HL-60 (cell line): ENCODE data around the gene LPAR2.

Experiments
- DNase-seq, 2 experiments: peaks; one replicate each; pipeline ENCODE4 v3.0.0-alpha.2; 2010 to 2020; ENCODE audit warnings: low read depth in 1 of 2, low spot score in 1 of 2
- H3K27ac ChIP-seq: fragments of 250-450 bp; sonication (Bioruptor Pico); replicated peaks from 2 replicates; pipeline ENCODE4 v1.5.1; 2020; ENCODE audit warnings: mild to moderate bottlenecking, moderate library complexity
- H3K27me3 ChIP-seq: fragments of 250-450 bp; sonication (Bioruptor Pico); 2 replicates; pipeline ENCODE4 v1.5.1; 2021; ENCODE audit warnings: mild to moderate bottlenecking, moderate library complexity; ENCODE audit not compliant: insufficient read depth, poor library complexity, severe bottlenecking
- H3K4me3 ChIP-seq: replicated peaks from 2 replicates; pipeline ENCODE4 v1.5.1; 2011; ENCODE audit warnings: mild to moderate bottlenecking, control low read depth, low read length; ENCODE audit not compliant: insufficient read depth
- GABPA ChIP-seq: IDR thresholded peaks from 2 replicates; pipeline ENCODE4 v1.6.1; 2012; ENCODE audit warnings: low read depth
- POLR2AphosphoS5 ChIP-seq: IDR thresholded peaks from 2 replicates; pipeline ENCODE4 v1.6.1; 2012; ENCODE audit warnings: low read depth
- SPI1 ChIP-seq: IDR thresholded peaks from 2 replicates; pipeline ENCODE4 v1.6.1; 2012; ENCODE audit warnings: low read depth, mild to moderate bottlenecking, borderline replicate concordance
- TF ChIP-seq, protein P1 (sequence below): IDR thresholded peaks from 2 replicates; pipeline ENCODE4 v1.6.1; 2012; ENCODE audit warnings: low read depth; ENCODE audit not compliant: insufficient replicate concordance
- TF ChIP-seq, protein P2 (sequence below): IDR thresholded peaks from one replicate; pipeline ENCODE4 v1.5.1; 2011; ENCODE audit warnings: low read length, control low read depth, inconsistent platforms; ENCODE audit not compliant: insufficient read depth

The LPAR2 gene

DNA sequence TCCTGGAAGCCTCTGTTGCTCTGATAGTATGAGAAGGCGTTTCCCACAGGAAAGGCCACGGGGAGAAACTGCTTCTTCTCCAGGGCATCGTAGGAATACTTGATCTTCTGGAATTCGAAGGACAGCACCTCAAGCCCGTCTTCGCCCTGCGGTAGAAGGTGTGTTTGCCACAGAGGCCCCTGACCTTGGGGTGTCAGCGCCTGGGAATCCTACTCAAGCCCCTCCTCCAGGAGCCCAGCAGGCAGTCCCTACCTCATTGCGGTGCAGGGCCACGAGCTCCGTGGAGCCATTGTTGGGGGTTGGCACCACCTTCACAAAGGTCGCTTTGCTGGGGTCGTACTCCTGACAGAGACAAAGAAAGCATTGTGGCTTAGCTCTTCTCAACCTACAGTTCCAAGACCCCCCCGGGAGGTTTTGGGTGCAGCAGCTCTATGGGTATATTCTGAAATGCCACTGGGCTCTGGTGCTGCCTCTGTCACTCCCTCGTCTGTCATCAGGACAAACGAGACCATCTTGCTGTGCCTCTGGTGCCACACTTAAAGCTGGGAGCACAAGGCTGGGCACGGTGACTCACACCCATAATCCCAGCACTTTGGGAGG lies 31.7 kb upstream of the LPAR2 start:
- Histone ChIP-seq H3K4me3 (no peak overlapping the region), H3K27ac (no peak overlapping the region), H3K27me3 (no peaks in the 10 kb centered on the region)
- no peak for DNase-seq
- TF ChIP-seq, protein P1, sequence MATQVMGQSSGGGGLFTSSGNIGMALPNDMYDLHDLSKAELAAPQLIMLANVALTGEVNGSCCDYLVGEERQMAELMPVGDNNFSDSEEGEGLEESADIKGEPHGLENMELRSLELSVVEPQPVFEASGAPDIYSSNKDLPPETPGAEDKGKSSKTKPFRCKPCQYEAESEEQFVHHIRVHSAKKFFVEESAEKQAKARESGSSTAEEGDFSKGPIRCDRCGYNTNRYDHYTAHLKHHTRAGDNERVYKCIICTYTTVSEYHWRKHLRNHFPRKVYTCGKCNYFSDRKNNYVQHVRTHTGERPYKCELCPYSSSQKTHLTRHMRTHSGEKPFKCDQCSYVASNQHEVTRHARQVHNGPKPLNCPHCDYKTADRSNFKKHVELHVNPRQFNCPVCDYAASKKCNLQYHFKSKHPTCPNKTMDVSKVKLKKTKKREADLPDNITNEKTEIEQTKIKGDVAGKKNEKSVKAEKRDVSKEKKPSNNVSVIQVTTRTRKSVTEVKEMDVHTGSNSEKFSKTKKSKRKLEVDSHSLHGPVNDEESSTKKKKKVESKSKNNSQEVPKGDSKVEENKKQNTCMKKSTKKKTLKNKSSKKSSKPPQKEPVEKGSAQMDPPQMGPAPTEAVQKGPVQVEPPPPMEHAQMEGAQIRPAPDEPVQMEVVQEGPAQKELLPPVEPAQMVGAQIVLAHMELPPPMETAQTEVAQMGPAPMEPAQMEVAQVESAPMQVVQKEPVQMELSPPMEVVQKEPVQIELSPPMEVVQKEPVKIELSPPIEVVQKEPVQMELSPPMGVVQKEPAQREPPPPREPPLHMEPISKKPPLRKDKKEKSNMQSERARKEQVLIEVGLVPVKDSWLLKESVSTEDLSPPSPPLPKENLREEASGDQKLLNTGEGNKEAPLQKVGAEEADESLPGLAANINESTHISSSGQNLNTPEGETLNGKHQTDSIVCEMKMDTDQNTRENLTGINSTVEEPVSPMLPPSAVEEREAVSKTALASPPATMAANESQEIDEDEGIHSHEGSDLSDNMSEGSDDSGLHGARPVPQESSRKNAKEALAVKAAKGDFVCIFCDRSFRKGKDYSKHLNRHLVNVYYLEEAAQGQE, result no peak
- TF ChIP-seq POLR2AphosphoS5 (no peak), GABPA (no peak), SPI1 (no peak)
- TF ChIP-seq, protein P2, sequence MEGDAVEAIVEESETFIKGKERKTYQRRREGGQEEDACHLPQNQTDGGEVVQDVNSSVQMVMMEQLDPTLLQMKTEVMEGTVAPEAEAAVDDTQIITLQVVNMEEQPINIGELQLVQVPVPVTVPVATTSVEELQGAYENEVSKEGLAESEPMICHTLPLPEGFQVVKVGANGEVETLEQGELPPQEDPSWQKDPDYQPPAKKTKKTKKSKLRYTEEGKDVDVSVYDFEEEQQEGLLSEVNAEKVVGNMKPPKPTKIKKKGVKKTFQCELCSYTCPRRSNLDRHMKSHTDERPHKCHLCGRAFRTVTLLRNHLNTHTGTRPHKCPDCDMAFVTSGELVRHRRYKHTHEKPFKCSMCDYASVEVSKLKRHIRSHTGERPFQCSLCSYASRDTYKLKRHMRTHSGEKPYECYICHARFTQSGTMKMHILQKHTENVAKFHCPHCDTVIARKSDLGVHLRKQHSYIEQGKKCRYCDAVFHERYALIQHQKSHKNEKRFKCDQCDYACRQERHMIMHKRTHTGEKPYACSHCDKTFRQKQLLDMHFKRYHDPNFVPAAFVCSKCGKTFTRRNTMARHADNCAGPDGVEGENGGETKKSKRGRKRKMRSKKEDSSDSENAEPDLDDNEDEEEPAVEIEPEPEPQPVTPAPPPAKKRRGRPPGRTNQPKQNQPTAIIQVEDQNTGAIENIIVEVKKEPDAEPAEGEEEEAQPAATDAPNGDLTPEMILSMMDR, result no peak

DNA sequence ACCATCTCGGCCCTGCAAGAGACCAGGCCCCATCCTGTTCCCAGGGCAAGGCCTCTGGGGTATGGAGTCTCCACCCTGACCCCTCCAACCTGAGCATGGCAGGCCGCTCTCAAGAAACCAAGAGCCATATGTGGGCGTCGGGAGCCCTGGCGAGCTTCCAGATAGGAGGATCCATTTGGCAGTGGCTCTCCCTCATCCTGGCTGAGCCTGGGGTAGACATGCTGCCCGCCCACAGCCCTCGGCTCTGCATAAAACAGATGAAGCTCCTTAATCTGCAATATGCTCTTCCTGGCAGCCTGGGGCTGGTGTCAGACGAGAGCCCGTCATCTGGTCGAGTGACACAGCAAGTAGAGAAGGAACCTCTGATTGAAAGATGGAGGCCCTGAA lies 29.4 kb upstream of the LPAR2 start:
- Histone ChIP-seq H3K27ac (no peak overlapping the region), H3K4me3 (no peak overlapping the region), H3K27me3 (no peaks in the 10 kb centered on the region)
- TF ChIP-seq, protein P1, result no peak
- TF ChIP-seq GABPA (no peak), SPI1 (no peak), POLR2AphosphoS5 (no peak)
- TF ChIP-seq, protein P2, result no peak
- no peak for DNase-seq

DNA sequence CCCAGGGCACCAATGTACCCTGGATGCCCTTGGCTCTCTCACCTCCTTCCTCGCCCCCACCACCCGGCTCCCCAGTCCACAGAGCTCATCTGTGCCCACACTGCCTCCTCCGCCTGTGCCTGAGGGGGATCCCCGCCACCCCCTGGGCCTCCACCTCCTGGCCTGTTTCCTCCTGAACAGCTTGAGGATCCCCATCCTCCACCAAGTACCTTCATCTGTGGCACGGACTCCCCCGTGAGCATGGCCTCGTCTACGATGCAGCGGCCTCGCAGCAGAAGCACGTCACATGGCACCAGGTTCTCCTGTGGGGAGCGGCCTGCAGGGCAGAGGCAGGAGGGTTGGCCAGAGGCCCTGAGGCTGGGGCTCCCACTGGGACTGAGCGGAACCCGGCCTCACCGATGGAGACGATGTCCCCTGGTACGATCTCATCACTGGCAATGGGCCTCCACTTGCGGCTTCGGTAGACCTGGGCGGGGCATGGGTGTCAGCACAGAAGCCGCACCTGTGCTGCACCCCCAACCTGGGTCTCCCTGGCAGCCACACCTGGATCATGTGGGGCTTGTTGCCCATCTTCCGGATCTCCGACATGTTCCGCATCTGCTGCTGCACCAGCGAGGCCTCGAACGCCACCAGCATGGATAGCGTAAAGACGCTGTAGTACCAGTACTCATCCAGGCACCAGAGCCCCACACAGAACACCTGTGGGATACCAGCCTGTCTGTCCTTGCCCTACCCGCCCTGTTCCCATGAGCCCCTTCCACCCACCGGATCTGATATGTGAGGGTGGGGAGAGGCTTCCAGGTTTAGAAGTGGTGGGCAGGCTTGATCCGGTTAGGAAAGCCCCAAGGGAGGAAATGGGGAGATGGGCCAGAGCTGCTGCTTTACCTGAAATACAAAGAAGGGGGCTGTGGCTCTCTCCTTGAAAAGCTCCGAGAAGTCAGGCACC lies 28.7 kb upstream of the LPAR2 start:
- TF ChIP-seq, protein P1, result no peak
- TF ChIP-seq GABPA (no peak), POLR2AphosphoS5 (no peak)
- TF ChIP-seq, protein P2, result no peak
- no peak overlapping the region for H3K4me3 ChIP-seq
- no peak overlapping the region for H3K27ac ChIP-seq
- DNase-seq, result no peak
- H3K27me3 ChIP-seq, result no peaks in the 10 kb centered on the region
